ENCODE results near the gene ANKS1B. TPM values are rescaled to one million over a fixed set of nuclear protein-coding genes. Genes with fewer than 3 reads are reported as not detected.
"Not testable (repeated sequence)": the region's sequence is repeated elsewhere in the genome, so short reads cannot be mapped to it uniquely, and the experiment has no call there.

Gene ANKS1B
- polyA plus RNA-seq, 3 donors = not detected

DNA sequence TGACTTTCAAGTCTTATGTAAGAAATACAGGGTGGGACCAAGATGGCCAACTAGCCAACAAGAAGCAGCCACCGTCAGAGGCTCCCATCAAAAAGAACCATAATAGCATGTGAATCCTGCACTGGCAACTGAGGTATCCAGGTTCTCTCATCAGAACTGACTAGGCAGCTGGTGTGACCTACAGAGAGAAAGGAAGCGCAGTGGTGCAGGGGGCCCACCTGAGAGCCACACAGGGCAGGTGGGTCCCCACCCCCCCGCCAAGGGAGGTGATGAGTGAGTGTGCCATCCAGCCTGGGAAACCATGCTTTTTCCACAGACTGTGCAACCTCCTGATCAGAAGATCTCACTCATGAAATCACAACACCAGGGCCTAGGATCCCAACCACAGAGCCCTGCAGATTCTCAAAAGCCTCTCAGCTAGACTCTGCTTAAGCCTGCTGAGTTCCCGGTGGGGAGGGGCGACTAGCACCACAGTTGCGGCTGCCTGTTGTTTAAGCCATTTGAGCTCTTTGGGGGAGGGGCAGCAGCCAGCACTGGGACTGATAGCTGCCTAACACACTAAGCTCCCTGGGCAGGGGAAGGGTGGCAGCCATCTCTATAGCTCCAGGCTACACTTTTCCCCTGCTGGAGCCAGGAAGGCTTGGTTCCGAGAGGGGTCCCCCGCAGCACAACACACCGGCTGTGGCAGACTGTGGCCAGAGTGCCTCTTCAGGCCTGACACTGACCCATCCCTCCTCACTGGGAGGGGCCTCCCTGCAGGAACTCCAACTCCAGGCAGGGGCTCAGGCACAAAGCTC, 261.8 kb downstream of the ANKS1B start:
- Mint-ChIP-seq H3K36me3 (no peaks in the 10 kb centered on the region), H3K27me3 (ENCODE audit: low read depth in 3 of 3) (no peaks in the 10 kb centered on the region), H3K4me3 (no peak overlapping the region), H3K9me3 (peaks cover 3 to 18% (median 7%) of the 10 kb centered on the region in 7 donors), H3K4me1 (no peaks in the 10 kb centered on the region), H3K27ac (no peak overlapping the region)
- Histone ChIP-seq H3K27me3 (ENCODE audit: control insufficient read depth in 2 of 2, insufficient read depth in 2 of 2, low read length in 2 of 2) (no peaks in the 10 kb centered on the region), H3K4me1 (ENCODE audit: control insufficient read depth in 1 of 2, insufficient read depth in 2 of 2, low read length in 2 of 2) (no peaks in the 10 kb centered on the region), H2AFZ (ENCODE audit: insufficient read depth, low read depth, low read length, poor library complexity, severe bottlenecking) (no peak overlapping the region), H3K79me2 (ENCODE audit: insufficient read depth, low read length) (no peaks in the 10 kb centered on the region), H3K4me2 (replicated peaks; ENCODE audit: extremely low read depth, low read length, poor library complexity, severe bottlenecking) (no peak overlapping the region), H3K36me3 (replicated peaks in 1 of 2; ENCODE audit: control insufficient read depth in 1 of 2, insufficient read depth in 2 of 2, low read length in 2 of 2) (no peaks in the 10 kb centered on the region), H3K27ac (ENCODE audit: low read depth in 1 of 2, low read length in 2 of 2) (no peak overlapping the region), H3K9me3 (replicated peaks in 1 of 2; ENCODE audit: control insufficient read depth in 1 of 2, insufficient read depth in 1 of 2, low read length in 2 of 2) (peaks cover 14% of the 10 kb centered on the region in 2 donors), H4K20me1 (ENCODE audit: insufficient read depth, low read length) (no peaks in the 10 kb centered on the region), H3K4me3 (replicated peaks in 1 of 3; ENCODE audit: low read depth in 2 of 3, low read length in 3 of 3) (no peak overlapping the region), H3K9ac (ENCODE audit: insufficient read depth, low read length, poor library complexity, severe bottlenecking) (no peak overlapping the region)
- no peak for DNase-seq
- TF ChIP-seq, protein P1, sequence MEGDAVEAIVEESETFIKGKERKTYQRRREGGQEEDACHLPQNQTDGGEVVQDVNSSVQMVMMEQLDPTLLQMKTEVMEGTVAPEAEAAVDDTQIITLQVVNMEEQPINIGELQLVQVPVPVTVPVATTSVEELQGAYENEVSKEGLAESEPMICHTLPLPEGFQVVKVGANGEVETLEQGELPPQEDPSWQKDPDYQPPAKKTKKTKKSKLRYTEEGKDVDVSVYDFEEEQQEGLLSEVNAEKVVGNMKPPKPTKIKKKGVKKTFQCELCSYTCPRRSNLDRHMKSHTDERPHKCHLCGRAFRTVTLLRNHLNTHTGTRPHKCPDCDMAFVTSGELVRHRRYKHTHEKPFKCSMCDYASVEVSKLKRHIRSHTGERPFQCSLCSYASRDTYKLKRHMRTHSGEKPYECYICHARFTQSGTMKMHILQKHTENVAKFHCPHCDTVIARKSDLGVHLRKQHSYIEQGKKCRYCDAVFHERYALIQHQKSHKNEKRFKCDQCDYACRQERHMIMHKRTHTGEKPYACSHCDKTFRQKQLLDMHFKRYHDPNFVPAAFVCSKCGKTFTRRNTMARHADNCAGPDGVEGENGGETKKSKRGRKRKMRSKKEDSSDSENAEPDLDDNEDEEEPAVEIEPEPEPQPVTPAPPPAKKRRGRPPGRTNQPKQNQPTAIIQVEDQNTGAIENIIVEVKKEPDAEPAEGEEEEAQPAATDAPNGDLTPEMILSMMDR (IDR thresholded peaks at IDR 0.05) = no peak
- intact Hi-C loops (cut with micrococcal nuclease) = no loop called here
- WGBS (ENCODE audit: insufficient coverage) = 83% methylated on average over 6 of the region's 9 CpGs

DNA sequence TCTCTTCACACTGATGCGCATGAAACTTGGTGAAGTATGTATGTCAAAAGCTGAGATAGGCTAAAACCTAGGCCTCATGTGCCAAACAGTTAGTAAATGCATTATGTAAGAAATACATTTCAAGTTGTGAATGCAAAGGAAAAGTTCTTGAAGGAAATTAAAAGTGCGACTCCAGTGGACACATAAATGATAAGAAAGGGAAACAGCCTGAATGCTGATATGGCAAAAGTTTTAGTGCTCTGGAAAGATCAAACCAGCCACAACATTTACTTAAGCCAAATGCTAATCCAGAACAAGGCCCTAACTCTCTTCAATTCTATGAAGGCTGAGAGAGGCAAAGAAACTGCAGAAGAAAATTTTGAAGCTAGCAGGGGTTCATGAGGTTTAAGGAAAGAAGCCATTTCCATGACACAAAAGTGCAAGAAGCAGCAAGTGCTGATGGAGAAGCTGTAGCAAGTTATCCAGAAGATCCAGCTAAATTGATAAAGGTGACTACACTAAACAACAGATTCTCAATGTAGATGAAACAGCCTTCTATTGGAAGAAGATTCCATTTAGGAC, 262.9 kb downstream of the ANKS1B start:
- Histone ChIP-seq H3K36me3 (replicated peaks in 1 of 2; ENCODE audit: control insufficient read depth in 1 of 2, insufficient read depth in 2 of 2, low read length in 2 of 2) (no peaks in the 10 kb centered on the region), H3K9me3 (replicated peaks in 1 of 2; ENCODE audit: control insufficient read depth in 1 of 2, insufficient read depth in 1 of 2, low read length in 2 of 2) (peaks cover 14% of the 10 kb centered on the region in 2 donors), H2AFZ (ENCODE audit: insufficient read depth, low read depth, low read length, poor library complexity, severe bottlenecking) (no peak overlapping the region), H3K9ac (ENCODE audit: insufficient read depth, low read length, poor library complexity, severe bottlenecking) (no peak overlapping the region), H4K20me1 (ENCODE audit: insufficient read depth, low read length) (no peaks in the 10 kb centered on the region), H3K4me1 (ENCODE audit: control insufficient read depth in 1 of 2, insufficient read depth in 2 of 2, low read length in 2 of 2) (no peaks in the 10 kb centered on the region), H3K27ac (ENCODE audit: low read depth in 1 of 2, low read length in 2 of 2) (no peak overlapping the region), H3K79me2 (ENCODE audit: insufficient read depth, low read length) (no peaks in the 10 kb centered on the region), H3K27me3 (ENCODE audit: control insufficient read depth in 2 of 2, insufficient read depth in 2 of 2, low read length in 2 of 2) (no peaks in the 10 kb centered on the region), H3K4me2 (replicated peaks; ENCODE audit: extremely low read depth, low read length, poor library complexity, severe bottlenecking) (no peak overlapping the region), H3K4me3 (replicated peaks in 1 of 3; ENCODE audit: low read depth in 2 of 3, low read length in 3 of 3) (no peak overlapping the region)
- Mint-ChIP-seq H3K36me3 (no peaks in the 10 kb centered on the region), H3K4me1 (no peaks in the 10 kb centered on the region), H3K4me3 (no peak overlapping the region), H3K27me3 (ENCODE audit: low read depth in 3 of 3) (no peaks in the 10 kb centered on the region), H3K27ac (no peak overlapping the region), H3K9me3 (peaks cover 4 to 16% (median 11%) of the 10 kb centered on the region in 7 donors)
- TF ChIP-seq, protein P1 (IDR thresholded peaks at IDR 0.05) = no peak
- intact Hi-C loops (cut with micrococcal nuclease) = no loop called here
- DNase-seq = no peak
- WGBS (ENCODE audit: insufficient coverage) = no CpG with 5 or more reads among the region's 2 CpGs

DNA sequence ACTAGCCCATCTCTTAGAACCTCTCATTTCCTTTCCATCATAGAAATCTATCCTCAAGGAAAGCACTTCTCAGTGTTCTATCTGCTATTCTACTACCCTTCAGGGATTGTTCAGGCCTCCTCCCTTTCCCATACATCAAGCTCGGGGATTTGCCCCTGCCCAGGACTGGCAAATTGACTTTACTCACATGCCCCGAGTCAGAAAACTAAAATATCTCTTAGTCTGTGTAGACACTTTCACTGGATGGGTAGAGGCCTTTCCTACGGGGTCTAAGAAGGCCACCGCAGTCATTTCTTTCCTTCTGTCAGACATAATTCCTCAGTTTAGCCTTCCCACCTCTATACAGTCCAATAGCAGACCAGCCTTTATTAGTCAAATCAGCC, 264.7 kb downstream of the ANKS1B start:
- H3K27me3 Mint-ChIP-seq (ENCODE audit: low read depth in 3 of 3); H3K36me3 Mint-ChIP-seq; H3K4me3 ChIP-seq (replicated peaks in 1 of 3; ENCODE audit: low read depth in 2 of 3, low read length in 3 of 3); DNase-seq; H3K4me3 Mint-ChIP-seq; H3K36me3 ChIP-seq (replicated peaks in 1 of 2; ENCODE audit: control insufficient read depth in 1 of 2, insufficient read depth in 2 of 2, low read length in 2 of 2); H3K4me2 ChIP-seq (replicated peaks; ENCODE audit: extremely low read depth, low read length, poor library complexity, severe bottlenecking); H3K27ac ChIP-seq (ENCODE audit: low read depth in 1 of 2, low read length in 2 of 2); H3K9ac ChIP-seq (ENCODE audit: insufficient read depth, low read length, poor library complexity, severe bottlenecking); H4K20me1 ChIP-seq (ENCODE audit: insufficient read depth, low read length); H2AFZ ChIP-seq (ENCODE audit: insufficient read depth, low read depth, low read length, poor library complexity, severe bottlenecking); H3K4me1 ChIP-seq (ENCODE audit: control insufficient read depth in 1 of 2, insufficient read depth in 2 of 2, low read length in 2 of 2); H3K27me3 ChIP-seq (ENCODE audit: control insufficient read depth in 2 of 2, insufficient read depth in 2 of 2, low read length in 2 of 2); H3K27ac Mint-ChIP-seq; H3K4me1 Mint-ChIP-seq; intact Hi-C loops (cut with micrococcal nuclease); H3K79me2 ChIP-seq (ENCODE audit: insufficient read depth, low read length): not testable (repeated sequence)
- 95% methylated on average over 3 of the region's 4 CpGs for whole genome bisulfite sequencing (ENCODE audit: insufficient coverage)
- peaks cover 14 to 17% of the 10 kb centered on the region in 2 donors for H3K9me3 ChIP-seq (replicated peaks in 1 of 2; ENCODE audit: control insufficient read depth in 1 of 2, insufficient read depth in 1 of 2, low read length in 2 of 2)
- peaks cover 6 to 19% (median 16%) of the 10 kb centered on the region in 7 donors for H3K9me3 Mint-ChIP-seq

All from CD14-positive monocyte (primary cell).